Measurements from ENCODE around the gene MED8.

MED8 gene

DNA sequence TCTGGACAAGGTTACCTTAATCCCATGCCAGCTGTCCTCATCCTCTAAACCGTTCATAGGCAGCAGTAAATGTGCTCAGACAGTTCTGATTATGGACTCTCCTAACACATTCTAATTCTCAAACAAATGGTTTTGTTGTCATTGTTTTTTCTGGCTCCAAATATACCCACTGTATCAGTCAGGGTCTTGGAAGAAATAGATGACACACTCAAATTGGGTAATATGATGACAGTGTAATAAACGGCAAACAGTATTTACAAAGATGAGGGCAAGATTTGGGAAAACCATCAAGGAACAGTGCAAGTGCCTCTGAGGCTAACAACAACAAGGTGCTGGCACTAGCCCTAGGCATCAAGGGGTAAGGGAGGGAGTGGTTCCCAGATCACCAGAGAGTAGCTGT lies 35.1 kb downstream of the MED8 start:
- Histone ChIP-seq H3K27ac (replicated peaks) (no peak overlapping the region), H3K27me3 (ENCODE audit: insufficient read depth, poor library complexity, severe bottlenecking) (no peaks in the 10 kb centered on the region), H3K4me3 (replicated peaks; ENCODE audit: insufficient read depth, low read length) (no peak overlapping the region)
- no peak for TF ChIP-seq SPI1 (IDR thresholded peaks at IDR 0.05; ENCODE audit: borderline replicate concordance, low read depth)
- TF ChIP-seq GABPA (IDR thresholded peaks at IDR 0.05; ENCODE audit: low read depth) = no peak
- TF ChIP-seq POLR2AphosphoS5 (IDR thresholded peaks at IDR 0.05; ENCODE audit: low read depth) = no peak
- no peak for TF ChIP-seq CTCF (IDR thresholded peaks at IDR 0.05; ENCODE audit: insufficient read depth, low read length)
- TF ChIP-seq REST (IDR thresholded peaks at IDR 0.05; ENCODE audit: insufficient replicate concordance, low read depth) = no peak
- no peak for DNase-seq (ENCODE audit: low read depth in 1 of 2, low spot score in 1 of 2)

DNA sequence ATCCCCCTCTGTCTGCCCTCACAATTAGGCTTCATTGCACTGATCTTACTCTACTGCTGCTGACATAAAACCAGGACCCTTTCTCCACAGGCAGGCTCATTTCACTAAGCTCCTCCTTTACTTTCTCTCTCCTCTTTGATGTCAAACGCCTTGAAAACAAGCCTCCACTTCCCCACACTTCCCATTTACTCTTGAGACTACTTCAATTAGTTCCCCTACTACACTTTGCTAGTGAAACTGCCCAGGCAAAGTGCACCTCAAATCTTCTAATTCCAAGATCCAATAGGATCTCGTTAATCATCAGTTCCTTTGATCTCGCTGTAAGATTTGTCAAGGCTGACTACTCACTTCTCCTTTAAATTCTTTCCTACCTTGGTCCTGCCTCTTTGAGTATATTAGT lies 36.7 kb downstream of the MED8 start:
- Histone ChIP-seq H3K4me3 (replicated peaks; ENCODE audit: insufficient read depth, low read length) (no peak overlapping the region), H3K27me3 (ENCODE audit: insufficient read depth, poor library complexity, severe bottlenecking) (no peaks in the 10 kb centered on the region), H3K27ac (replicated peaks) (no peak overlapping the region)
- peak; percentile 6; the same call in 1 of the 2 replicates for TF ChIP-seq SPI1 (IDR thresholded peaks at IDR 0.05; ENCODE audit: borderline replicate concordance, low read depth)
- no peak for TF ChIP-seq REST (IDR thresholded peaks at IDR 0.05; ENCODE audit: insufficient replicate concordance, low read depth)
- no peak for DNase-seq (ENCODE audit: low read depth in 1 of 2, low spot score in 1 of 2)

DNA sequence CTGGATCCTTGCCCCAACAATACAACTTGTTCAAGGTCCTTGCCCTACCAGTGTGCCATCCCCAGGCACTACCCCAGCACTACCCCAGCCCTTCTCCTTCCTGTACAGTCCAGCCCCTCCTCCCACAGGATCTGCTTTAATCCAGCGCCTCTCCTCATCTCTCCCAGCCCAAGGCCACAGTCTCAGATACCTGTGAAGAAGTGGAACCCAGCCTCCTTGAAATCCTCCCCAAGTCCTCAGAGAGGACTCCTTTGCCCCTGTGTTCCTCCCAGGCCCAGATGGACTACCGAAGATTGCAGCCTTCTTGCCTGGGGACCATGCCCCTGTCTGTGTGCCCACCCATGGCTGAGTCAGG lies 37.3 kb downstream of the MED8 start:
- Histone ChIP-seq H3K27me3 (ENCODE audit: insufficient read depth, poor library complexity, severe bottlenecking) (no peaks in the 10 kb centered on the region), H3K4me3 (replicated peaks; ENCODE audit: insufficient read depth, low read length) (no peak overlapping the region), H3K27ac (replicated peaks) (no peak overlapping the region)
- TF ChIP-seq GABPA (IDR thresholded peaks at IDR 0.05; ENCODE audit: low read depth) (no peak), SPI1 (IDR thresholded peaks at IDR 0.05; ENCODE audit: borderline replicate concordance, low read depth) (no peak), POLR2AphosphoS5 (IDR thresholded peaks at IDR 0.05; ENCODE audit: low read depth) (no peak), CTCF (IDR thresholded peaks at IDR 0.05; ENCODE audit: insufficient read depth, low read length) (no peak), REST (IDR thresholded peaks at IDR 0.05; ENCODE audit: insufficient replicate concordance, low read depth) (no peak)
- DNase-seq (ENCODE audit: low read depth in 1 of 2, low spot score in 1 of 2) = no peak
